ENCODE measurements around the gene C1QTNF2.

The C1QTNF2 gene

DNA sequence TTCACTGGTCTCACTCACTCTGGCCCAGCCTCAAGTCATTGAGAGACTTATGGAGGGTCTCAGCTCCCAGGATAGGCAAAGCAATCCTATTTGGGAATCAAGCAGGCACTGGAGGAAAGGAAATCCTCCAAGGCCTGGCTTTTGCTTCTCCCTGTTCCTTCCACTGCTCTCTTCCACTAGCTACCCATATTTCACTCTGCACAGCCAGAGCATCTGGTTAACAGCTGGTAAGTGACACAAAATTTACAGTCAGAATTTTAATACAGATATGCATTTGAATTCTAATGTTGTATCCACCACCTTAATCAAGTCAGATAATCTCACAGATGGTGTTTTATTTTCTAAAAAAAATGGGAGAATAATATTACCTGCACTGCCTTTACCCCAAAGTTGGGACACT, 868 bp upstream of the C1QTNF2 start:
- no peak for DNase-seq

DNA sequence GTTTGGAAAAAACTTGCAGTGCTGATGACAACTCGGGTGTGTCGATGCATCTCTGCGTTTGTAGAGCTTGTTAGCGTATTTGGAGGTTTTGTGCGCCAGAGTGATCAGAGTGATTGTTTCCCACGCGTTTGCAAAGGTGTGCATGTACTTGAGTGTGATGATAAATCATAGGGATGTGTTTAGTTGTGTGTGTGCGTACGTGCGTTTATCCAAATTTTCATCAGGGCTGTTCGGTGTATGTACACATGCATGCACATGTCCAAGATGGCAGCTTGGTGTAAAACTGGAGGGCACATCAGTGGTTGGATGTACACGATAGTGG, 248 bp upstream of the C1QTNF2 start:
- no peak for DNase-seq

DNA sequence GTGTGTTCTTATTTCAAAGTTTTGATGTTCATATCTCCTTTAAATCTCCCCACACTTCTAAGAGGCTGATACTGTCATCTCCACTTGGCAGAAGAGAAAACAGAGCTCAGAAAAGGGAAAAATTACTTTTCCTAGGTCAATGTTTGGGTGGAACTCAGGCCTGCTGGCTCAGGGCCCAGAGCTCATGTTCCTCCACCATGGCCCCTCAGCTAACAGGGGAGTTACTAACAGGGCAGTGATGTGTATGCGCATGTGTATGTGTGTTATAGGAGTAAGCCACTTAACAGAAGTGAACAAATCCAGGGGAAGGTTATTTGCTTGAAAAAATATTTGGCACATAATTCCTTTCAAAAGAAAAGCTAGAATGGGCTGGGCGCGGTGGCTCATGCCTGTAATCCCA, 2.5 kb downstream of the C1QTNF2 start:
- no peak for DNase-seq

DNA sequence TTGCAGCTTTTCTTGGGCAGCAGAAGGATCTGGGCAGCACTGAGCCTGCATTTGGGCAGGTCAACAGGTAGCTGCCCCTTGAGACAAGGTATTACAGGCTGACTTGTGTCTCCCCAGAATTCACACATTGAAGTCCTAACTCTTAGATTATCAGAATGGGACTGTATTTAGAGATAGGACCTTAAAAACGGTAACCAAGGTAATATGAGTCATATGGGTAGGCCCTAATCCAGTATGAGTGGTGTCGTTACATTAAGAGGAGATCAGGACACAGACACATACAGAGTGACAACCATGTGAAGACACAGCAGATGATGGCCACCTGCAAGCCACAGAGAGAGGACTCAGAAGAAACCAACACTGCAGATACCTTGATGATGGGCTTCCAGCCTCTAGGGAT, 3.2 kb downstream of the C1QTNF2 start:
- peak; percentile 38 for DNase-seq

DNA sequence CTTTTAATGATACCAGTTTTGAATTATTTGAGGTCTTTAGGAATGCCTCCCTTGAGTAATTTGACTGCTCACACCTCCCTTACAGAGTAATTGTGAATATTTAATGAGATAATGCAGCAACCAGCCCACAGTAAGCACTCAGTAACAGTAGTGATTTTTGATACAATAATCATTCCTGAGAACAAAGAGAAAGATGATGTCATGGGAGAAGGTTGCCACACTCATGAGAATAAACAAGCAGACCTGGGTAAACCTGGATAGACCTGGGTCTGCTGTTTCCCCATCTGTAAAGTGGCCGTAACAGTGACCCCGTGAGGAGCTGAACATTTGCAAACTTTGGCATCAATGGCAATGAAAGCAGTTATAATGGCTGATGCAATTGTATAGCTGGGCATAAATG, 4.2 kb downstream of the C1QTNF2 start:
- DNase-seq: no peak

DNA sequence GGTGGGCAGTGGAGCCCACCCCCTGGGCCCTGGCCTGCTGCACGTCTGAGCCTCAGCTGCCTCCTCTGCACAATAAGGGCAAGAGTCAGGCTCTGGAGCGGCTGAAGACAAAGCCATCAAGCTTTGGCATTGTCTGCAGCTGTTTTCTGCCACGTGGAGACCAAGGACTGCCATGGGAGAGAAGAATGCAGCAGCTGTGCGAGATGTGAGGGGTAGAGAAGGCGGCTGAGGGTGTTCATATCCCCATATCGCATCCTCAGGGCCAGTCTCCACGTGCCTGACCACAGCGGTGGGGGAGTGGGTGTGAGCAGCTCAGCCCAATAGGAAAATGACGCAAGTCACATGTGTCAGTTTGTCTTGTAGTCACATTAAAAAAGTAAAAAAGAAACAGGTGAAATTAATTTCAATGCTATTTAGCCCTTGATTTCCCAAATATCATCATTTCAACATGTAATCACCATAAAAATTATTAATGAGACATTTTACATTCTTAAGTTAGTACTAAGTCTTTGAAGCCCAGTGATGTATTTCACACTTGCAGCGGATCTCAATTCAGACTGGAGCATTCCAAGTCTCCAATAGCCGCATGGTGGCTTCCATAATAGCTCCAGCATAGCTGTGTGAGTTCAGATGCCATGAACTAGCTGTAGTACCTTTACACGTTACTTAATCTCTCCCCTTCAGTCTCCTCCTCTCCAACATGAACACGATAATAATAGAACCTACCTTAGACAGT, 6.6 kb downstream of the C1QTNF2 start:
- no peak for DNase-seq

DNA sequence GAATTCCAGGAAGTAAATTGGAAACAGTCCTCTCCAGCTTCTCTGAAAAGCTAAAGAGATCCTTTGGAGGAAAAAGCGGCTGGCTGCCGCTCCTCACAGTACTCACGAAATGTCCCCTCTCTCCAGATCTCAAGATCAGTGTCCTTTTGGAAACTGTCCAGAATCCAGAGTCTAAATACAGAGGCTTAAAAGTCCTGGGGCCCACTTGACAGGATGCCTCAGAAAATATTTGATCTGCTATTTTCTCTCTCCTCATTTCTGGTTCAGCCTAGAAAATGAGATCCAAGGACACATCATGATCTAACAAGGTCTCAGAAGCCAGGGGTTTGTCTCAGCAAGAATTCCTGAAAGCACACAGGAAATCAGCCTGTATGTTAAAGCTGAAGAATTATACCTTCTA, 7.2 kb downstream of the C1QTNF2 start:
- no peak for DNase-seq

DNA sequence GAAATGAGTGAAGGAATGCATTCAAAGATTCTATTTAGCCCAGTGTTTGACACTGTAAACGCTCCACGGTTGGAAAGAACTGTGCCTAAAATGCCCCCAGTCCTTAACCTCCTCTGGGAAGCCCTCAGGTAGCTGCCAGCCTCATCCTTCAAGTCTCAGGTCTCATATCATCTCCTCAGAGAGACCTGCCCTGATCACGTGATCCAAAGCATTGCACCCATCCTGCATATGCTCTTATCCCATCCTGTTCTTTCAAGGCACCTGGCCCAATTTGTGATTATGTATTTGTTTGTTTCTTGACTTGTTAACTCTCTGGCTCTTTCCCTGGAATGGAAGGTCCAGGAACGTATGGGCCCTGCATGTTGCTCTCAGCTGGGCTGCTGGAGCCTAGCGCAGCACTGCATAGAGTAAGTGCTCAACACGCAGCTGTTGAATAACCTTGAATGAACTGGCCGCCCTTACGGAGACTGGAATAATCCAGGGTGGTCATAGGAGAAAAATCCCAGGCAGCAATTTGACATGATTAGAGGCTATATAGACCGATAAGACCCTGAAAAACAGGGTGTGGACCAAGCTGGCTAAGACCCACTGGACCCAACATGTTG, 8.7 kb downstream of the C1QTNF2 start:
- no peak for DNase-seq

DNA sequence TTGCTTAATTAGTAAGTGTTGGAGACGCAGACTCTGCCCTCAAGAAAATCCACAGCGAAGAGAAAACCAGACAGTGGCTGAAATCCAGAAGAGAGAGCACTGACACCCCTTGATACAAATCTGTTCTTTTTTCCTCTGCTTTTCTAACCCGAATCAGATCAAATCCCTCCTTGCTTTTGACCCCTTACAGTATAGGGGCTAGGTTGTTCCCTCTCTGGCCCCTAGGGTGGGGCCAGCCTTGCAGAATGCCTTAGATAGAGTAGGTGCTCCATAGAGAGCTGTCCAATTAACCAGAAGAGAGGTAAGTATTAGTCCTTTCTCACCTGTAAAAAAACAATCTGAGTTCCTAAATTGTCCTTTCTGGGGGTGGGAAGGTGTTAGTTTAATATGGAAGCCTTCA, 10.1 kb downstream of the C1QTNF2 start:
- no peak for DNase-seq

DNA sequence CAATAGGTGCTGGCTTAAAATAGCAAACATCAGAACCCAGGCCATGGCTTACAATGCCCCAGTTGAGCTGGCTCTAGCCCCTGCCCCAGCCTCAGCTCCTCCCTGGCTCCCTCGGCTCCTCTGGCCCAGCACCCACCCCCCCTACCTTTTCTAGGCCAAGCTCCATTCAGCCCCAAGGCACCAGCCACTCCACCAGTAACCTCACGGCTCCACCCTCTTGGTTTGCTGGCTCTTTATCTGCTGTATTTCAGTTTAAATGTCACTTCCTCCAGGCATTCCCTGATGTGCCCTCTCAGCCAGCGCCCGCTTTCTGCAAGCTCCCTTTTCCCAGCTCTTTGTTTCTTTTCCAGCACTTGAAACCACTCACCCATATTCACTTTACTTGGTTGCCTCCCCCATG, 10.6 kb downstream of the C1QTNF2 start:
- peak; percentile 54 for DNase-seq

DNA sequence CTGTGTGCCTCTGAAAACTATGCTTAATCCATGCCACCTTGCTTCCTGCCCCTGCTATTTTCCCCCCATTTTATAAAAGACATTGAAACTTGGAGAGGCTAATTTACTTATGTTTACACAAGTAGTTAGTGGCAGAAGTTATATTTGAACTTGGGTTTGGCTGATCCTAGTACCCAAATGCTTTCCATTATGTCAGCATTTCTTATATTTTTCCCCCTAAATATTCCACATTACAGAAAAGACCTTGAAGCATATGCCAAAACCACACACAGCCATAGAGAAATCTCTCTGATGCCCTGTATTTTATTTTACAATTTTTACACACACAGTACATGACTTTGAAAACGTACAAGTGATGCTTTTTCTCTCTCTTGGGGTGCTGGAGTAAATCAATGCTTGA, 11.2 kb downstream of the C1QTNF2 start:
- no peak for DNase-seq

DNA sequence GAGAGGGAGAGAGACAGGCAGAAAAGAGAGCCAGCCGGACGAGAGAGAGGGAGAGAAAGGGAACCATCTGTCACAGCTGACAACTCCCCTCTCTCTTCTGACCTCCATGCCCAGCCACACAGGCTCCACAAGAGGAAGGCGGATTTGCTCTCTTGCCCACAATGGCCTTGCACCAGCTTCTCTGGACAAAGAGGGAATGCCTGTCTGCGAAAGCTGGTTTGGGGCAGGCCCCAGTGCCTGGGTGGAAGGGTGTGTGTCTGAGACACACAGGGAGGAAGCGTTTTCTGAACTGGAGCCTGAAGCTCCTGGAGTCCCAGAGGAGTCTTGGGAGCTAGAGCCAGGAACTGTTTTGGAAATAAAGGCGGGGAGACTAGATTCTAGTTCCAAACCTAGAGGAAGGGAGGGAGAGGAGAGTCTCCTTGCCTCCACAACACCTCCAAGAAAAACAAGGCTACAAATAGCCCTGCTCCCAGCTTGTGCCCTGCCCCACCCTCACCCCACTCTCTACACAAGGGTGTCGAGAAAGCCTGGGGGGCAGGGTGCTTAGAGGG, 12.5 kb downstream of the C1QTNF2 start:
- DNase-seq: no peak

DNA sequence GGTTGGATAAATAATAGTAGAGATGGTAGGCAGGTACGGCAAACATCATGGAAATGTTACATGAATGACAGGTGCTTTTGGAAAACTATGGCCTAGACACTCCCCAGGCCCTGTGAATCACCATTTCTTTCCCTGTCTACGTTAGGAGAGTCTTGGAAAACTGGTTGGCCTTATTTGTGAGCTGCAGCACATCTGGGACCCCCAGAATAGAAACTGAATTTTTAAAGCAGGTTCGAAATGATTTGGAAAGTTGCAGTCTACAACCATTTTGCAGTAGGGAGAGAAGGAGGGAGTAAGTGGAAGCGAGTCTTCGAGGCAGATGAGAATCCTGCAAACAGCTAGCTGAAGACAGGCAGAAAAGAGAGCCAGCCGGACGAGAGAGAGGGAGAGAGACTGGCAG, 13.0 kb downstream of the C1QTNF2 start:
- DNase-seq: no peak

DNA sequence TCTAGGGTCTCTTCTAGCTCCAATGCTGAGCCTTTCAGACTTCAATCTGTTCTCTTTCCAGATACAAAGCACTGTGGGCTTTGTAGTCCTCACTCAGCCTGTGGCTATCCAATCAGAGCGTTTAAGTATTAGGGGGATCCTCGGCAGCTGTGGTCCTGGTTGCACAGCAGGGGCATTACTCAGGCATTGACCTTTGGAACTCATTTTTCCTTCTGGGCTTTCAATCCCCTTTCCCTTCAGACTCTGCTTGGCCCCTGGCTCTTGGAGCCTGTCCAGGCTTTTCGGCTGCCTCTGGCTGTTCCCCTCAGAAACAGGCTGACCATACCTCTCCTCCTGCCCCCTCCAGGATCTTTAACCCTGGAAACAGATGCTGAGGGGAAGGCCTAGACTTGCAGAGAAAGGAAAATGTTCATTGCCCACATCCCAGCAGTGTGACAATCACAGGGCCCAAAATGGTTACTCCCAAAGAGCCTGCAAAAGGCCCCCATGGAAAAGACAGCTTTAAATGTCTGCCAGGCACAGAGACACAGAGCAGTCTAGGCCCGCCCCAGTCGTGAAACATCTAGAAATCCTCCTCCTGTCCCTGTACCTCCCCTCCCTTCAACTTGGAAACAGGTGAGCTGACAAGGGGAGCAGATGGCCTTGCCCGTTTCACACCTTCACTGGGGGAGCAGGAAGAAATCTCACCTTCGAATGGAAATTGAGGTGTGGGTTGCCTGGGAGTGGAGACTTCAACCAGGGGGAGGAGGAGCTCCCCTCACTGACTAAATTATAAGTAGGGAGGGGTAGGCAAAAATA, 13.7 kb downstream of the C1QTNF2 start:
- no peak for DNase-seq

DNA sequence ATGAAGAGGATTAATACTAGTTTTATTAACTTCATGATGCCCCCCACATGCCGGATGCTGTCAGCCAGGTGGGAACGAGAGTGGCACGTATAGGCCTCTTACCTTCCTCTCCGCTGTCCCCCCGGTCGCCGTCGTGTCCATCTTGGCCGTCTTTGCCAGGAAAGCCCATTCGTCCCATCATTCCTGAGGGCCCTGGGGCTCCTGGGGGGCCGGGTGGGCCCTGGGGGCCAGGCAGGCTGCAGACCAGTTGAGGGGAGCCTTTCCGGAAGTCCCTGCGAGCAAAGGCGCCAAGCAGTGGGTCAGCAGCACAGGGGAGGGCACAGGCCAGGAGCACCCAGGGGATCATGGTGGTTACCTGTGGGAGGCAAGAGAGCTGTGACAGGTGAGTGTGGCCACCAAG, 15.8 kb downstream of the C1QTNF2 start:
- DNase-seq: no peak

DNA sequence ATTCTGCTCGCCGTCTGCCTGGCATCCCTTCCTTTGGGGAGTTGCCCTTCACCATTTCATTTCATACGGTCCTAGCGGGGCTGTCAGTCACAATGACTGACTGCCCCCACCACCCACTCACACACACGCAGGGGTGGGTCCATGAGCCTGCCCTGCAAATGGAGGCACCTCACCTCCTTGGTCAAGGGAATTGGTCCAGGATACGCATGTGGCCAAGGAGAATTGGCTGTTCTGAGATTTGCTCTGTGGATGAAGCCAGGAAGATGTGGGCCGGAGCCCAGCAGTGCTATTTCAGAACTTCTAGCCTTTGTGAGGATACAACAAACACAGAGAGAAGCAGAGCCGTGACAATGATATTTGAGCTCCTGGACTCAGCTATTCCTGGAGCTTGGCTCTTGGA, 17.0 kb downstream of the C1QTNF2 start:
- no peak for DNase-seq

DNA sequence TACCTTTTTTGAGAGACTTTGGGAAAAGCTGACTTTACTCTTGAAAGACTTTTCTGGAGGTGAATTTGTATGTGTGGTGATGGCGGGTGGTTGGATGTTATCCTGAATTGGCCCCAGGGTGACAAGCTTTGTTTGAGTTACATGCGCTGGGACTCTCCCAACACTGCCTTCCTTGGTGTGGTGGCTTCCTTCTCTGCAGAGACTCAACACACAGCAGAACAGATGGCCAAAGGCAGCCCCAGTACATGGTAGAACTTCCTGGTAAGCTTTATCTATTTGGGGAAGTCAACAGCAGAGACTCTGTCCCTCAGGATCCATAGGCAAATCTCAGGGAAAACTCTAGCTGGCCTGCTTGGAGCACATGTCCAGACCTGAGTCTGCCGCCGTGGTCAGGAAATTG, 18.1 kb downstream of the C1QTNF2 start:
- DNase-seq: no peak

DNA sequence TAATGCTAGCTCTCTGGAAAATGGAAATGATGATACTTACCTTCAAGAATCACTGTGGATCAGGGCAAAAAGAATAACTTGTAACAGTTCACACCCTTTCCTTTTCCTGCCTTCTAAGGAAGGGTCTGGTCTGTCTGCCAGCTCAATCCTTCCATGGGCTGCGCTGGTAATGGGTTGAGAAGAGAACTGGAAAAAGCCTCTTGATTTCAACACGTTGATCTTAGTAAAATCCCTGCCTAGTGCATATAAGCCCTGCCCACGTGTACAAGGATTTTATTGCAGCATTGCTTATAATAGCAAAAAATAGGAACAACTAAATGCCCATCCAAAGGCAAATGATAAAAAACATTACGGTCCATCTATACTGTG, 20.5 kb downstream of the C1QTNF2 start:
- DNase-seq: no peak

DNA sequence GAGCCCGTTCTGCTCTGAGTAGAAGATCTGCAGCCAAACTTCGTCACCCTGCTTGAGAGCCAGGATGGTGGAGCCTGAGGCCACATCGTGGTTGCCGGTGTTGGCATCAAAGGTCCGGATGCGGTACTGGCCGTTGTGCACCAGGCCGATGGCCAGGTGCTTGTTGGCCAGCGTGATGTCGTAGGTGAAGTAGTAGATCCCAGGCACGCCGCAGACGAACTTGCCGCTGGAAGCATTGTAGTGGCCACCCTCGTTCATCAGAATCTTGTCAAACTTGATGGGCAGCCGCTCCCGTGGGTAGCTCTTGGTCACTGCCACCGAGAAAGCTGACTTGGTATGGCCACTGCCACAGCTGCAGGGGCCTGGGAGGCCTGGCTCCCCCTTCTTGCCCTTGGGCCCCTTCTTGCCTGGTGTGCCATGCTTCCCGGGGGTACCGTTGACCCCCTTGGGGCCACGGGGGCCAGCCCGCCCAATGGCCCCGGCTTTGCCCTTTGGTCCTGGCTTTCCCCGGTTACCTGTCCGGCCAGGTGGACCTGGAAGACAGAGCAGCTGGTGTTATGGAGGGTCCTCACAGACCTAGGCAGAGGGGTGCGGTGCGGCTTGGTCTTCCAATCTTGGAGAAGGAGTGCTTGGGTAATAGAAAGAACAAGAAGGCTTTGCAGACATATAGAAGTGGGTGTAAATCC, 21.0 kb downstream of the C1QTNF2 start:
- no peak for DNase-seq

DNA sequence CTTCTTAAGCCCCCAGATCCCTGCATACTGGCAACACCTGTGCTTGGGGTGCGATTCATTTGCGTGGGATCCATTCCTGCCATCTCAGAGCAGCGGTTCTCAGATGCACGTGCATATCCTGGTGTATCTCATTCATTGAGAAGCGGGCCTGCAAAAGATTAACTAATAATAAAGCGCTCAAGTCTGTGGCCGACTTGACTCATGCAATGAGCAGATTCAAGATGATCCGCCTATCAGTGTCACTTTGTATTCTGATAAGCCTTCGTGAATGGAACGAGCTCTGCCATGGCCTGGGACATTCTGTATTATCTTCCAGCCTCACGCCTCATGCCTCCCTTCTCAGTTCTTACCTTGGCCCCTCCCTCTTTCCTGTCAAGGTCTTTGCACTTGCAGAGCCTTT, 22.3 kb downstream of the C1QTNF2 start:
- DNase-seq: peak; percentile 95

DNA sequence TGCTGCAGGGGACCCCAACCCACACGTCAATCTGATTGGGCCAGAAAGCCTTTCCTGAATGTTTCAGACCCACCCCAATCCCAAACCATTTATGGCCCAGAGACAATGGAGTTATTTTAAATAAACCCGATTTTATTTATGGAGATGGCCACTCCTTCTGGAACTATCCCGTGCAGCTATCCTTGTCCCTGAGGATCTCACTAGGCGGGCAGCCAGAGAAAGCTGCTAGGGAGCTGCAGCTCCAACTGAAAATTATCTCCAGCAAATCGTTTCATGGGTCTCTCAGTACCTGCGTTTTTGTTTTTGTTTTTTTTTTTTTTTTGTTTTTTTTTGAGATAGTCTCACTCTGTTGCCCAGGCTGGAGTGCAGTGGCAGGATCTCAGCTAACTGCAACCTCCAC, 23.0 kb downstream of the C1QTNF2 start:
- no peak for DNase-seq

DNA sequence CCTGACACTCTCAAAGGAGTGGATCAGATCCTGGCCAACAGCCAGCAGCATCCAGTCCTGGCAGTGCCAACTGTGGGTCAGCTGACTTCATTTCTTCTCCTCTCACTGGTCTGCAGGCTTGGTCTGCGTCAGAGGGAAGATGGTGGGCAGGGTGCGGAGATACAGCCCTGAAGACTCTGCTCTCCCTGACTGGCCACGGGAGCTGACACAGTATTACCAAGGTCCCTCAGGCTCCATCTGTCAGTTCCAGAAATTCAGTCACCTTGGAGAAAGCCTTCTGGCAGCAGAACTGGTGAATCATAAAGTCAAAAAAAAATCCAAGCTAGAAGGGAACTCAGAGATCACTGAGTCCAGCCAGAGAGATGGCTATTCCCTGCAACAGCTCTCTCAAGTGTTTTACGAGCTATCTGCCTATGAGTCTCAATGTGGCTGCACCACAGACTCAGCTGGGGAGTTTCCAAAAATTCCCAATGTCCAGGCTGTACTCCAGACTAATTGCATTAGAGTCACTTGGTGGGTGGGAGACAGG, 27.9 kb downstream of the C1QTNF2 start:
- no peak for DNase-seq

DNA sequence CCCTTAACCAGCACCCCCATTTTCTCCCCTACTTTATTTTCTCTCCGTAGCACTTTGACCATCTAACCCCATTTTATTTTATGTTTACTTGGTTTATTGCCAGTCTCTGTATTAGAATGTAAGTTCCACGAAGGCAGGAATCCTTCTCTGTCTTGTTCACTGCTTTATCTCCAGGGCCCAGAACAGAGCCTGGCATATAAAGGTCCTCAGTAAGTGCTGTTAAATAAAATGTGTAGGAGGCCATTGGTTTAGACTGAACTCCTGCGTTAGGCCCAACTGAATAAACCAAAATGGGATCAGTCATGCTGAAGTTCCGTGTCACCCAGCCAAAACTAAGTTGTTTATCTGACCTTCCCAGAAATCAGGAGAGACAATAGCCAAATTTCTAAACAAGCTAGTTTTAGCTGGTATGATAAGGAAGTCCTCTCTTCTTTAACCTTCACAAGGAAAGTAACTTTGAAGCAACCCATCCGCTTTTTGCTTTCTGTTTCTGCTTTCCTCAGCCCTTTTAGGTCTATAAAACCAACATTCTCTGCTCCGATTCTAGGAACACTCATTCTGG, 29.0 kb downstream of the C1QTNF2 start:
- DNase-seq: peak; percentile 58
